Heart left ventricle (tissue), 13 donors: ENCODE data around the gene F2R.

Source experiments
- CTCF ChIP-seq, 12 donors: fragments of 200-600 bp; sonication (generic) in 4 of 12; IDR thresholded peaks; one replicate each; pipeline versions ENCODE4 v1.5.0 to v1.8.0; 2018 to 2022; ENCODE audit warnings: antibody characterized with exemption in 12 of 12, mild to moderate bottlenecking in 5 of 12
- POLR2A ChIP-seq, 2 donors: fragments of 450-650 bp; IDR thresholded peaks; one replicate each; pipeline ENCODE4 v1.6.1; 2017; ENCODE audit warnings: antibody characterized with exemption in 2 of 2, mild to moderate bottlenecking in 2 of 2, moderate library complexity in 2 of 2
- donor health status: ischemic (EF 13 %, LVEDD 7.1; RV severe dilation, severe dysfunction).
- donor health status: DM: no; HTN: yes; CAD: no.
- donor health status: DM: no; HTN: no; CAD: no.
- donor health status: ischemic (EF 25% LVEDD 6.9; RV normal size, moderate dysfunction).
- donor health status: ischemic (EF 25% LVEDD 5.7; RV mildly dilated, moderate dysfunction).
- donor health status: ischemic (EF 35%, LVEDD 5.7; RV mildly dilated, moderate dysfunction).
- donor health status: nonischemic (EF 11% LVEDD 7.7; RV severe dilation, severe dysfunction).
- donor health status: DM: yes; HTN: yes; CAD: no.
- donor health status: PGD.
- donor health status: ischemic (EF 29% LVEDD 5.4; RV normal size, mild dysfunction).
- donor health status: nonischemic (EF 23%, LVEDD 6.1; RV moderate dilation, normal function).

GRCh38 chr5:76746677-76747076, 30.8 kb downstream of the F2R start:
- TF ChIP-seq CTCF (IDR thresholded peaks at IDR 0.05) (no peak), POLR2A (IDR thresholded peaks at IDR 0.05) (no peak)
